ENCODE results near the gene TRAM2. TPM values are rescaled to one million over a fixed set of nuclear protein-coding genes. Genes with fewer than 3 reads are reported as not detected.

TRAM2 gene
- total RNA-seq, 1 experiment from 2014 or later, result 21.2 TPM

DNA sequence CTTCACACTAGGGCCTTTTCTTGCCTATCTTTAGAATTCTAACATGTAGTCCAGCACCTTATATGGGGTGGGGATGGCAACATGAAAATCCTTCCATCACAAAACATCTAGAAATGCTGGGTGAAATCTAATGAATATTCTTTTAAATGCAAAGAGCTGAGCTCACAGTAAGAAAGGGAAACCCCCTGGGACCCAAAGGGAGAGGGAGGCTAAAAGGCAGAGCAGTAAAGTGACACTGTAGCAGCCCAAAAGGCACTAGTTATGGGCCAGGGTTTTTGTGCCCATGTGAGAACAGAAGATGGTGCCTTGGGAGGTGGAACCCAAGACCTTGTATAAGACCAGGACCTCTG lies 66.7 kb downstream of the TRAM2 start:
- Histone ChIP-seq H2AK5ac (ENCODE audit: insufficient read length, low read length) (no peak overlapping the region), H3K4ac (ENCODE audit: low read depth, low read length) (no peak overlapping the region), H3K27ac (ENCODE audit: insufficient read length, low read depth, low read length) (no peak overlapping the region), H2BK120ac (ENCODE audit: low read depth, low read length, poor library complexity, severe bottlenecking) (no peak overlapping the region), H3K4me2 (ENCODE audit: insufficient read depth, insufficient read length, low read length) (no peak overlapping the region), H4K91ac (ENCODE audit: insufficient read length, low read depth, low read length) (no peak overlapping the region), H4K20me1 (ENCODE audit: control insufficient read depth, insufficient read depth, insufficient read length) (no peaks in the 10 kb centered on the region), H3K4me1 (ENCODE audit: insufficient read depth, low read length) (peaks cover 7% of the 10 kb centered on the region; the same call in 1 of the 2 replicates), H2BK15ac (ENCODE audit: low read depth, low read length) (no peak overlapping the region), H3K27me3 (ENCODE audit: insufficient read depth, low read length) (no peaks in the 10 kb centered on the region), H3K79me2 (ENCODE audit: insufficient read depth, low read length) (no peaks in the 10 kb centered on the region), H3K23ac (ENCODE audit: insufficient read length, low read depth, low read length) (no peak overlapping the region), H3K56ac (ENCODE audit: insufficient read length, low read depth, low read length) (no peak overlapping the region), H3K9me3 (ENCODE audit: control insufficient read depth, low read depth, low read length) (no peaks in the 10 kb centered on the region), H4K8ac (replicated peaks; ENCODE audit: insufficient read length, low read depth, low read length) (no peak overlapping the region), H3K23me2 (ENCODE audit: insufficient read length, low read depth, low read length, poor library complexity, severe bottlenecking) (no peaks in the 10 kb centered on the region), H3K9ac (ENCODE audit: extremely low read depth, insufficient read length, low read length) (no peak overlapping the region), H3T11ph (ENCODE audit: low read length) (no peak overlapping the region), H4K5ac (ENCODE audit: insufficient read length, low read depth, low read length) (no peak overlapping the region), H3K14ac (ENCODE audit: insufficient read depth, low read length) (no peak overlapping the region), H2BK12ac (ENCODE audit: insufficient read length, low read depth, low read length) (no peak overlapping the region), H2BK5ac (ENCODE audit: insufficient read length, low read length) (no peak overlapping the region), H3K18ac (ENCODE audit: insufficient read length, low read depth, low read length) (no peak overlapping the region), H2BK20ac (ENCODE audit: low read depth, low read length, poor library complexity, severe bottlenecking) (no peak overlapping the region), H2AFZ (ENCODE audit: low read length) (no peak overlapping the region), H3K79me1 (ENCODE audit: insufficient read depth, low read depth, low read length, poor library complexity, severe bottlenecking) (no peaks in the 10 kb centered on the region)
- DNase-seq, result no peak
- Mint-ChIP-seq H3K4me3 (no peak overlapping the region), H3K9me3 (no peaks in the 10 kb centered on the region), H3K27ac (peak overlapping the region; percentile 44 to 91 (median 86); a peak in 5 of 7 replicates), H3K4me1 (peaks cover 40 to 47% of the 10 kb centered on the region in 2 experiments), H3K27me3 (ENCODE audit: low read depth) (no peaks in the 10 kb centered on the region), H3K36me3 (ENCODE audit: insufficient read depth in 1 of 3, low read depth in 3 of 3) (peaks cover 16 to 62% (median 38%) of the 10 kb centered on the region in 3 experiments; a peak in 6 of 7 replicates)
- TF ChIP-seq, protein P1, sequence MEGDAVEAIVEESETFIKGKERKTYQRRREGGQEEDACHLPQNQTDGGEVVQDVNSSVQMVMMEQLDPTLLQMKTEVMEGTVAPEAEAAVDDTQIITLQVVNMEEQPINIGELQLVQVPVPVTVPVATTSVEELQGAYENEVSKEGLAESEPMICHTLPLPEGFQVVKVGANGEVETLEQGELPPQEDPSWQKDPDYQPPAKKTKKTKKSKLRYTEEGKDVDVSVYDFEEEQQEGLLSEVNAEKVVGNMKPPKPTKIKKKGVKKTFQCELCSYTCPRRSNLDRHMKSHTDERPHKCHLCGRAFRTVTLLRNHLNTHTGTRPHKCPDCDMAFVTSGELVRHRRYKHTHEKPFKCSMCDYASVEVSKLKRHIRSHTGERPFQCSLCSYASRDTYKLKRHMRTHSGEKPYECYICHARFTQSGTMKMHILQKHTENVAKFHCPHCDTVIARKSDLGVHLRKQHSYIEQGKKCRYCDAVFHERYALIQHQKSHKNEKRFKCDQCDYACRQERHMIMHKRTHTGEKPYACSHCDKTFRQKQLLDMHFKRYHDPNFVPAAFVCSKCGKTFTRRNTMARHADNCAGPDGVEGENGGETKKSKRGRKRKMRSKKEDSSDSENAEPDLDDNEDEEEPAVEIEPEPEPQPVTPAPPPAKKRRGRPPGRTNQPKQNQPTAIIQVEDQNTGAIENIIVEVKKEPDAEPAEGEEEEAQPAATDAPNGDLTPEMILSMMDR (conservative IDR thresholded peaks at IDR 0.05), result no peak

Measured in H9 (cell line).